Trophoblast cell (in vitro differentiated cells and primary cell): ENCODE measurements around the gene MKS1.

Experiments used
- DNase-seq, 2 donors: peaks; one replicate each; pipeline ENCODE4 v3.0.0-alpha.2; 2016
- H2AFZ ChIP-seq: 2 replicates; pipeline ENCODE4 v1.6.1; 2013; ENCODE audit warnings: low read length, moderate library complexity, mild to moderate bottlenecking; ENCODE audit not compliant: insufficient read depth, poor library complexity
- H2AK5ac ChIP-seq: 2 replicates; pipeline ENCODE4 v1.6.1; 2013; ENCODE audit warnings: mild to moderate bottlenecking, low read length
- H2BK120ac ChIP-seq: 2 replicates; pipeline ENCODE4 v1.6.1; 2013; ENCODE audit warnings: low read length, mild to moderate bottlenecking, moderate library complexity; ENCODE audit not compliant: insufficient read depth, poor library complexity
- H2BK12ac ChIP-seq: 2 replicates; pipeline ENCODE4 v1.6.1; 2013; ENCODE audit warnings: mild to moderate bottlenecking, low read length, moderate library complexity
- H2BK5ac ChIP-seq: 2 replicates; pipeline ENCODE4 v1.6.1; 2013; ENCODE audit warnings: low read length, low read depth, moderate library complexity, mild to moderate bottlenecking; ENCODE audit not compliant: poor library complexity
- H3K14ac ChIP-seq: 2 replicates; pipeline ENCODE4 v1.6.1; 2013; ENCODE audit warnings: mild to moderate bottlenecking, low read length
- H3K18ac ChIP-seq: 2 replicates; pipeline ENCODE4 v1.6.1; 2013; ENCODE audit warnings: mild to moderate bottlenecking, low read length
- H3K23ac ChIP-seq: 2 replicates; pipeline ENCODE4 v1.6.1; 2013; ENCODE audit warnings: low read length
- H3K27ac ChIP-seq: 2 replicates; pipeline ENCODE4 v1.5.1; 2013; ENCODE audit warnings: low read depth, mild to moderate bottlenecking, inconsistent platforms, low read length, moderate library complexity
- H3K27me3 ChIP-seq: 2 replicates; pipeline ENCODE4 v1.6.1; 2013; ENCODE audit warnings: inconsistent platforms, mild to moderate bottlenecking, low read length, moderate library complexity; ENCODE audit not compliant: insufficient read depth
- H3K36me3 ChIP-seq, 2 experiments: 1 replicate in 1 of 2; 2 replicates in 1 of 2; pipeline ENCODE4 v1.6.1; 2013; ENCODE audit warnings: low read length in 2 of 2, mild to moderate bottlenecking in 2 of 2, moderate library complexity in 1 of 2; ENCODE audit not compliant: insufficient read depth in 2 of 2, control insufficient read depth in 1 of 2
- H3K4ac ChIP-seq: 2 replicates; pipeline ENCODE4 v1.6.1; 2013; ENCODE audit warnings: low read depth, mild to moderate bottlenecking, low read length, moderate library complexity
- H3K4me1 ChIP-seq, 2 experiments: 1 replicate in 1 of 2; 2 replicates in 1 of 2; pipeline ENCODE4 v1.6.1; 2013; ENCODE audit warnings: low read length in 2 of 2, mild to moderate bottlenecking in 2 of 2, moderate library complexity in 1 of 2; ENCODE audit not compliant: insufficient read depth in 2 of 2, control insufficient read depth in 1 of 2
- H3K4me2 ChIP-seq: 2 replicates; pipeline ENCODE4 v1.6.1; 2013; ENCODE audit warnings: inconsistent platforms, mild to moderate bottlenecking, low read length, moderate library complexity
- H3K4me3 ChIP-seq: 2 replicates; pipeline ENCODE4 v1.5.1; 2013; ENCODE audit warnings: mild to moderate bottlenecking, low read depth, low read length, inconsistent platforms
- H3K79me1 ChIP-seq: one replicate; pipeline ENCODE4 v1.6.1; 2013; ENCODE audit warnings: low read length
- H3K79me2 ChIP-seq: 2 replicates; pipeline ENCODE4 v1.6.1; 2013; ENCODE audit warnings: low read length, mild to moderate bottlenecking; ENCODE audit not compliant: control insufficient read depth, insufficient read depth, poor library complexity
- H3K9ac ChIP-seq: 2 replicates; pipeline ENCODE4 v1.6.1; 2013; ENCODE audit warnings: mild to moderate bottlenecking, low read length
- H3K9me3 ChIP-seq: 2 replicates; pipeline ENCODE4 v1.6.1; 2013; ENCODE audit warnings: low read depth, mild to moderate bottlenecking, control low read depth, inconsistent platforms, low read length; ENCODE audit not compliant: insufficient read depth
- H4K12ac ChIP-seq: 2 replicates; pipeline ENCODE4 v1.6.1; 2013; ENCODE audit warnings: low read depth, mild to moderate bottlenecking, low read length, moderate library complexity
- H4K8ac ChIP-seq: 2 replicates; pipeline ENCODE4 v1.6.1; 2013; ENCODE audit warnings: low read depth, mild to moderate bottlenecking, low read length, moderate library complexity
- H4K91ac ChIP-seq: one replicate; pipeline ENCODE4 v1.6.1; 2013; ENCODE audit warnings: low read depth, mild to moderate bottlenecking, low read length, moderate library complexity
- WGBS: extraction: QIAGEN DNeasy Blood & Tissue Kit; methylation state at CpG from one replicate; pipeline ENCODE4 v1.1.7; 2013; ENCODE audit warnings: missing lambda C conversion rate; ENCODE audit not compliant: insufficient read length, insufficient coverage; ENCODE audit errors: extremely low coverage; 5-methylcytosine and 5-hydroxymethylcytosine counted together

Gene MKS1

GRCh38 chr17:58176200-58176599 is 42.9 kb downstream of the MKS1 start:
- no peak overlapping the region for H3K4me3 ChIP-seq
- H3K27ac ChIP-seq, result no peak overlapping the region
- no peaks in the 10 kb centered on the region for H3K79me2 ChIP-seq
- H3K9ac ChIP-seq, result no peak overlapping the region
- WGBS, result no CpG with 5 or more reads among the region's 7 CpGs
- H3K4me2 ChIP-seq, result no peak overlapping the region
- H3K27me3 ChIP-seq, result no peaks in the 10 kb centered on the region
- no peak for DNase-seq
- no peak overlapping the region for H2BK120ac ChIP-seq
- H2AFZ ChIP-seq, result no peak overlapping the region
- H4K12ac ChIP-seq, result no peak overlapping the region
- no peaks in the 10 kb centered on the region for H3K4me1 ChIP-seq
- H2BK5ac ChIP-seq, result no peak overlapping the region
- H4K91ac ChIP-seq, result no peak overlapping the region
- no peaks in the 10 kb centered on the region for H3K79me1 ChIP-seq
- no peak overlapping the region for H3K4ac ChIP-seq
- no peak overlapping the region for H3K14ac ChIP-seq
- no peak overlapping the region for H3K18ac ChIP-seq
- no peak overlapping the region for H2AK5ac ChIP-seq
- no peak overlapping the region for H4K8ac ChIP-seq
- H2BK12ac ChIP-seq, result no peak overlapping the region
- H3K36me3 ChIP-seq, result no peaks in the 10 kb centered on the region
- H3K23ac ChIP-seq, result no peak overlapping the region
- H3K9me3 ChIP-seq, result peaks cover 2% of the 10 kb centered on the region

GRCh38 chr17:58174871-58175270 is 44.2 kb downstream of the MKS1 start:
- H2AFZ ChIP-seq, result no peak overlapping the region
- H3K9ac ChIP-seq, result no peak overlapping the region
- H3K4me1 ChIP-seq, result no peaks in the 10 kb centered on the region
- no peaks in the 10 kb centered on the region for H3K36me3 ChIP-seq
- H3K27me3 ChIP-seq, result no peaks in the 10 kb centered on the region
- no CpG with 5 or more reads among the region's 3 CpGs for WGBS
- H4K91ac ChIP-seq, result no peak overlapping the region
- no peak for DNase-seq
- no peak overlapping the region for H3K14ac ChIP-seq
- H3K79me1 ChIP-seq, result no peaks in the 10 kb centered on the region
- H3K23ac ChIP-seq, result no peak overlapping the region
- H3K9me3 ChIP-seq, result peaks cover 2% of the 10 kb centered on the region
- H3K4me3 ChIP-seq, result no peak overlapping the region
- H2BK120ac ChIP-seq, result no peak overlapping the region
- no peak overlapping the region for H2BK12ac ChIP-seq
- H2BK5ac ChIP-seq, result no peak overlapping the region
- no peak overlapping the region for H3K18ac ChIP-seq
- H3K4me2 ChIP-seq, result no peak overlapping the region
- H3K27ac ChIP-seq, result no peak overlapping the region
- H3K4ac ChIP-seq, result no peak overlapping the region
- no peaks in the 10 kb centered on the region for H3K79me2 ChIP-seq
- no peak overlapping the region for H2AK5ac ChIP-seq
- H4K12ac ChIP-seq, result no peak overlapping the region
- H4K8ac ChIP-seq, result no peak overlapping the region

GRCh38 chr17:58172369-58173071 is 46.5 kb downstream of the MKS1 start:
- H4K8ac ChIP-seq, result no peak overlapping the region
- H3K36me3 ChIP-seq, result no peaks in the 10 kb centered on the region
- H2AK5ac ChIP-seq, result no peak overlapping the region
- no peak overlapping the region for H3K14ac ChIP-seq
- peaks cover 2% of the 10 kb centered on the region for H3K9me3 ChIP-seq
- no peaks in the 10 kb centered on the region for H3K27me3 ChIP-seq
- H2AFZ ChIP-seq, result no peak overlapping the region
- WGBS, result no CpG with 5 or more reads among the region's 2 CpGs
- no peak overlapping the region for H2BK5ac ChIP-seq
- H3K9ac ChIP-seq, result no peak overlapping the region
- no peak overlapping the region for H2BK120ac ChIP-seq
- H4K91ac ChIP-seq, result no peak overlapping the region
- no peak overlapping the region for H3K18ac ChIP-seq
- no peak overlapping the region for H3K4me3 ChIP-seq
- H3K79me1 ChIP-seq, result no peaks in the 10 kb centered on the region
- no peak overlapping the region for H2BK12ac ChIP-seq
- H3K4me2 ChIP-seq, result no peak overlapping the region
- no peak overlapping the region for H3K23ac ChIP-seq
- DNase-seq, result peak in 1 of 2 donors; percentile 25
- no peaks in the 10 kb centered on the region for H3K79me2 ChIP-seq
- no peaks in the 10 kb centered on the region for H3K4me1 ChIP-seq
- H3K27ac ChIP-seq, result no peak overlapping the region
- no peak overlapping the region for H4K12ac ChIP-seq
- H3K4ac ChIP-seq, result no peak overlapping the region

- no peak overlapping the region for H4K8ac ChIP-seq
- H2BK5ac ChIP-seq, result no peak overlapping the region
- no peaks in the 10 kb centered on the region for H3K36me3 ChIP-seq
- no peaks in the 10 kb centered on the region for H3K27me3 ChIP-seq
- no peak overlapping the region for H3K14ac ChIP-seq
- no peak overlapping the region for H3K27ac ChIP-seq
- no peak overlapping the region for H2AFZ ChIP-seq
- no peaks in the 10 kb centered on the region for H3K4me1 ChIP-seq
- H3K9me3 ChIP-seq, result peaks cover 2% of the 10 kb centered on the region
- H4K12ac ChIP-seq, result no peak overlapping the region
- H2AK5ac ChIP-seq, result no peak overlapping the region
- no peak overlapping the region for H2BK120ac ChIP-seq
- no peak overlapping the region for H3K4ac ChIP-seq
- no peak overlapping the region for H4K91ac ChIP-seq
- no peak overlapping the region for H2BK12ac ChIP-seq
- no peak for DNase-seq
- H3K9ac ChIP-seq, result no peak overlapping the region
- no peak overlapping the region for H3K4me3 ChIP-seq
- no peak overlapping the region for H3K18ac ChIP-seq
- H3K23ac ChIP-seq, result no peak overlapping the region
- WGBS, result no CpG with 5 or more reads among the region's 4 CpGs
- H3K79me2 ChIP-seq, result no peaks in the 10 kb centered on the region
- H3K4me2 ChIP-seq, result no peak overlapping the region
- no peaks in the 10 kb centered on the region for H3K79me1 ChIP-seq
Measured at GRCh38 chr17:58170622-58171021, 48.4 kb downstream of the MKS1 start.
